ENCODE results near the gene SERTAD2.

DNA sequence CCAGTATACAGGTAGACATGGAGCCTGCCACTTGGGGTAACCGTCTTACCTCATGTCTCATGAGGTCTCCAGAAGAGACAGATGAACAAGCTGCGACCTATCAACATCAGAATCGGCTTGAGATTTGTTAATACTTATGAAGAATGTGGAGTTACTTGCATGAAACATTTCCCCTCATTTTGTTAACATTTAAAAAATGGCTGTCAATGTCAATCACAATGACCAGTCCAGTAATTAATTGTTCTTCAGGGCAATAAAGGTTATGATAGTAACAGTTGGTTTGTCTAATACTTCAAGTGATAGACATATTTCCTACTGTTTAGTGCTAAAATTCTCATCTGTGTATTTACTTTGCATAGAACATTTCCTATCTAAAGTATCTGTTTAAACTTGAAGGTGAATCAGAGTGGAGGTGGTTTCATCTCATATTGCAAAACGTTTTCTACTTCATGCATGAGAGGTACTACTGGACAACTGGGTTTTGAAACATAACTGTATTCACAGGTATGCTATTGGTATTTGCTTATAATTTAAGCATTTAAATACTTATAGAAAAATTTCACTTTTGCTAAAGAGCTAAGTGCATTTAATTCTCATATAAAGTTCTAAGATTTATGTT lies 15.1 kb downstream of the SERTAD2 start:
- no peak for TF ChIP-seq POLR2A (IDR thresholded peaks at IDR 0.05)
- TF ChIP-seq, protein P1, sequence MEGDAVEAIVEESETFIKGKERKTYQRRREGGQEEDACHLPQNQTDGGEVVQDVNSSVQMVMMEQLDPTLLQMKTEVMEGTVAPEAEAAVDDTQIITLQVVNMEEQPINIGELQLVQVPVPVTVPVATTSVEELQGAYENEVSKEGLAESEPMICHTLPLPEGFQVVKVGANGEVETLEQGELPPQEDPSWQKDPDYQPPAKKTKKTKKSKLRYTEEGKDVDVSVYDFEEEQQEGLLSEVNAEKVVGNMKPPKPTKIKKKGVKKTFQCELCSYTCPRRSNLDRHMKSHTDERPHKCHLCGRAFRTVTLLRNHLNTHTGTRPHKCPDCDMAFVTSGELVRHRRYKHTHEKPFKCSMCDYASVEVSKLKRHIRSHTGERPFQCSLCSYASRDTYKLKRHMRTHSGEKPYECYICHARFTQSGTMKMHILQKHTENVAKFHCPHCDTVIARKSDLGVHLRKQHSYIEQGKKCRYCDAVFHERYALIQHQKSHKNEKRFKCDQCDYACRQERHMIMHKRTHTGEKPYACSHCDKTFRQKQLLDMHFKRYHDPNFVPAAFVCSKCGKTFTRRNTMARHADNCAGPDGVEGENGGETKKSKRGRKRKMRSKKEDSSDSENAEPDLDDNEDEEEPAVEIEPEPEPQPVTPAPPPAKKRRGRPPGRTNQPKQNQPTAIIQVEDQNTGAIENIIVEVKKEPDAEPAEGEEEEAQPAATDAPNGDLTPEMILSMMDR (IDR thresholded peaks at IDR 0.05), result no peak
- TF ChIP-seq POLR2AphosphoS5 (IDR thresholded peaks at IDR 0.05), result no peak
